AG09319 (cell line): Measurements from ENCODE around the gene UBE2R2.

Source experiments
- DNase-seq: peaks from one replicate; pipeline ENCODE4 v3.0.0-alpha.2; 2010; ENCODE audit warnings: low read depth; ENCODE audit errors: extremely low read depth
- TF ChIP-seq, protein P1 (sequence below): IDR thresholded peaks from 2 replicates; pipeline ENCODE4 v1.5.1; 2011; ENCODE audit warnings: low read depth, mild to moderate bottlenecking, inconsistent platforms, low read length, moderate library complexity

The UBE2R2 gene

DNA sequence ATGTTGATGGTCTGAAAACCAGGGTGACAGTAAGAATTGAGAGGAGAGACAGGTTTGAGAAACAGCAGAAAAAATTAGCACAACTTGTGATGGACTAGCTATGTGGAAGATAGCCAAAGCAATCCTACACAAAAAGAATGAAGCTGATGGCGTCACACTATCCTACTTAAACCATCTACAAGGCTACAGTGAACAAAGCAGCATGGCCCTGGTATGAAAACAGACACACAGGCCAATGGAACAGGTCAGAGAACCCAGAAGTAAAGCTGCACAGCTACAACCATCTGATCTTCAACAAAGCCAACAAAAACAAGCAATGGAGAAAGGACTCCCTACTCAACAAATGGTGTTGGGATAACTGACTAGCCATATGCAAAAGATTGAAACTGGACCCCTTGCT, 7.5 kb upstream of the UBE2R2 start:
- TF ChIP-seq, protein P1, sequence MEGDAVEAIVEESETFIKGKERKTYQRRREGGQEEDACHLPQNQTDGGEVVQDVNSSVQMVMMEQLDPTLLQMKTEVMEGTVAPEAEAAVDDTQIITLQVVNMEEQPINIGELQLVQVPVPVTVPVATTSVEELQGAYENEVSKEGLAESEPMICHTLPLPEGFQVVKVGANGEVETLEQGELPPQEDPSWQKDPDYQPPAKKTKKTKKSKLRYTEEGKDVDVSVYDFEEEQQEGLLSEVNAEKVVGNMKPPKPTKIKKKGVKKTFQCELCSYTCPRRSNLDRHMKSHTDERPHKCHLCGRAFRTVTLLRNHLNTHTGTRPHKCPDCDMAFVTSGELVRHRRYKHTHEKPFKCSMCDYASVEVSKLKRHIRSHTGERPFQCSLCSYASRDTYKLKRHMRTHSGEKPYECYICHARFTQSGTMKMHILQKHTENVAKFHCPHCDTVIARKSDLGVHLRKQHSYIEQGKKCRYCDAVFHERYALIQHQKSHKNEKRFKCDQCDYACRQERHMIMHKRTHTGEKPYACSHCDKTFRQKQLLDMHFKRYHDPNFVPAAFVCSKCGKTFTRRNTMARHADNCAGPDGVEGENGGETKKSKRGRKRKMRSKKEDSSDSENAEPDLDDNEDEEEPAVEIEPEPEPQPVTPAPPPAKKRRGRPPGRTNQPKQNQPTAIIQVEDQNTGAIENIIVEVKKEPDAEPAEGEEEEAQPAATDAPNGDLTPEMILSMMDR = no peak
- no peak for DNase-seq

DNA sequence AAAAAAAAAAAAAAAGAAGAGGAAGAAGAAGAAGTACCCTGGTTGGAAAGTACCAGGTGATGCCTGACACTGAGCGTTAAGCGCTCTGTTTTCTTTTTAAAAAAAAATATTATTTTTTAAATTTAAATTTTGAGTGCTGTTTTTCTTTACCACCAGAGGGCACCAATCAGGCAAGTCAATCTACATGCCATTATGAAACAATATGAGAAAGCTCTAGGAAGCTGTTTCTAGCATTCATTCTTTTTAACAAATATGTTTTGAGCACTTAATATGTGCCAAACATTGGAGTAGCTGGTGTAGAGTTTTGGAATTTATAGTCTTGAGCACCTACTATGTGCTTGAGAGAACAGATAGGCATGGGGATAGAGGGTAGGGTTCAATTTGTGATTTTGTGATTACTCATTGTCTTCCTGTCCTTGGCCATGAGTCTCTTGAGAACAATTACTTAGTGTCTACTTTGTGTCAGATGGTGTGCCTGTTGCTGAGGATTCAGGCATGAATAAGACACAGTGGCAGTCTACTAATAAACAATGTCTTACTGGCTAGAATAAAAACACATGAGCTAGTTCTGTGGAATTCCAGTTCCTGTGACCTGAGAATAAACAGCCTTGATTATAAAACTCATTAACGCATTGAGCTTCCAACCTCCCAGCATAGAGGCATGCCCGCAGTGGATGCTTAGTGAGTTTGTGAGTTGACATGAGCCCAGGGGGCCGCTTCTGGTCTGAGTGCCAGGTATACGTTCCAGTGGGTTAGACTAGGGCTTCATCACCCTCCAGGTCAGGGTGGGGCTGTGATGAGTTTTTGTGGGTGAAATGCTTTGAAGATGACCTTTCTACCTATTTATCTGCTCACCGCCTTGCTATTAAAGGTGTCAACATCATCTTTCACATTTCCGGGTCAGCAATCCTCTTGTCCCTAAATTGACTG, 3.0 kb upstream of the UBE2R2 start:
- TF ChIP-seq, protein P1 = peak; percentile 53
- DNase-seq = no peak

DNA sequence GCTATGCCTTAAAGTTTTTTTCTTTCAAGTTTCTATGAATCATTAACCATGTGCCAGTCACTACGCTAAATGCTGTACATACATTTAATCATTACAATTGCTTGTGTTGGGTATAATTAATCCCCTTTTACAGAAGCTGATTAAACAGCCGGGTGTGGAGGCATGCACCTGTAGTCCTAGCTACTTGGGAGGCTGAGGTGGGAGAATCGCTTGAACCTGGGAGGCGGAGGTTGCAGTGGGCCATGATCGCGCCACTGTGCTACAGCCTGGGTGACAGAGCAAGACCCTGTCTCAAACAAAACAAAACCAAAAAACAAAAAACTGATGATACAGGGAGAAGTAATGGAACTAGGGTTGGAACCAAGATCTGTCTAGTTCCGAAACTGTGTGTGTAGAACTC, 1.2 kb upstream of the UBE2R2 start:
- TF ChIP-seq, protein P1 = no peak
- no peak for DNase-seq

DNA sequence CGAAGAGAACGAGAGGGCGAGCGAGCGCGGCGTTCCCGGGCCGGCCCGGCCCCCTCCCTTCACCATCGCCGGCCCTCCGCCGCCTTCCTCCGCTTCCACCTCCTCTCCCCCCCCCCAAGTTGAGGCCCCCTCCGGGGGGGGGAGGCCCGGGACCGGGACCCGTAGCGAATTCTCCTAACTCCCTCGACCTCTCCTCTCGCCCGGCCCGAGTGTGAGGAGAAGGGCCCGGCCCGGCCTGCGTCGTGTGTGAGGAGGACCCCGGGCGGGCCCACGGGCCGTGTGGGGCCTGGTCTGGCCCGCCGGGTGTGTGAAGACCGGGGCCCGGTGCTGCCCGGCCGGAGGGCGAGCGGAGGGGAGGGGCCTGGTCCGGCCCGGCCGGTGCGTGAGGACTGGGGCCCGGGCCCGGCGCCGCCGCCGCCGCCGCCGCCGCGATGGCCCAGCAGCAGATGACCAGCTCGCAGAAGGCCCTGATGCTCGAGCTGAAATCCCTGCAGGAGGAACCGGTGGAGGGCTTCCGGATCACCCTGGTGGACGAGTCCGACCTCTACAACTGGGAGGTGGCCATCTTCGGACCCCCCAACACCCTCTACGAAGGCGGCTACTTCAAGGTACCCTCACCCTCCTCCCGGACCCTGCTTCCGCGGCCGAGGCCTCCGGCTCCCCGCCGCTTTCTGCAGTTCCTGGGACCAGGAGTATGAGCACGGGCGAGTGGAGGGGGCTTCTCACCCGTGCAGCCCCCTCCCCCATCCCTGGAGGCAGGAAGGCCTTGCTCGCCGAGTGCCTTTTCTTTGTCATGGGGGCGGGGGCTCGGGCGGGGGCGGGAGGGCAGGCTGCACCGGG, 587 bp downstream of the UBE2R2 start:
- TF ChIP-seq, protein P1 = peak; percentile 21
- no peak for DNase-seq

DNA sequence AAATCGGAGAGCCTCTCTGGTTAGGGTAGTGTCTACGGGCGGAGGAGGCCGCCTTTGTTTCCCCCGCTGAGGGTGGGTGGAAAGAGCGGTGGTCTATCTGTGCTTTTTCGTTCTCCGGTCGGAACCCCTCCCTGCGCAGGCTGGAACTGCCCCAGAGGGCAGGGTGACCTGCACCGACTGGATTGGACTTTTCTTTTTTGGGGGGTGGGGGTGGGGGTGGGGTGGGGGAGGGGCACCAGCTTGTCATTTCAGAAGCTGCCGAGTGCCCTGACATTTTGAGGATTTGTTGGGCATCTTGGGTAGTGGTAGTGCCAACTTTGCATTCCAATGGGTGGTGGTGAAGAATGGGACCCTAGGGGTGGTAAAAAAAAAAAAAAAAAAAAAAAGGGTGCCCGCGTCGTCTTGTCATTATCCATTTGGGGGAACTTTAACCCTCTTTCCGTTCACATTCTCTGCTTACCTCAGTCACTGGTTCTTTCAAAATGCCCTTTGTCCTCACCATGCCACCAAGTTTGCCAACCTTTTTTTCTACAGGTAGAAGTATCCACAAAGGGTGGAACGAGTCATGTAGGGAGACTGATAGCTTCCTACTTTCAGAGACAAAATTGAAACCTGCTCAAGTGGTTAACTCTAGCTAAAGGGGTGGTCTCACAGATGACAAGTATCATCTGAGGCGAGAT, 1.3 kb downstream of the UBE2R2 start:
- TF ChIP-seq, protein P1 = no peak
- no peak for DNase-seq

DNA sequence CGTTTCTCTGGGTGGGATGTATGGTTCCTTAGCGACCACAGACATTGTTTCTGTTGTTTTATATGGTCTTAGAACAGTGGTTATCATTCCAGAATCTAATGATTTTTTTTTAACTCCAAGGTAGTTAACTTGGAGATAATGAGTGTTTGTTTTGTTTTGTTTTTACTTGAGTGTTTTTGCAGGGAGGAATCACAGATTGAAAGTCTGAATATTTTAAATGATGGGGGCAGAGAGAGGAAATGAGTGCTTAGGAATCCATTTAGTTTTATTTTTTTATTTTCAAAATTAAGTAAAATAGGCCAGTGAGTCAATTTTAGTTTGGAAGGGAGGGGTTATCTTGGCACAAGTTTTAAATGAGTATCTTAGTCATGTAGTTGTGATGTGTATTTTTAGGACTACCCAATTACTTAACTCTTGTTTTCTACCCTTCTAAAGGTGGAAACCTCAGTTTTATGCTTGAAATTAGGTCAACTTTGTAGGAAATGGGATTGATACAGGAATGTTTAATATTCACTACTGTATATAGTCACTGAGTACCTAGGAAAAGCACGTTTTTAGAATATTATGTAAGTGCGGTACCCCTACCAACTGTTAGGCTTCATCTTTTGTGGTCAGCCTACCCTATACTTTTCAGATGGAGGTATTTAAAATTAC, 2.0 kb downstream of the UBE2R2 start:
- no peak for DNase-seq
- TF ChIP-seq, protein P1 = no peak
